Transverse colon (tissue), 4 donors: ENCODE data around the gene SMCR8.

Experiments used
- POLR2A ChIP-seq: fragments of 450-650 bp; IDR thresholded peaks from one replicate; pipeline ENCODE4 v1.6.1; 2016; ENCODE audit warnings: antibody characterized with exemption, mild to moderate bottlenecking, moderate library complexity
- POLR2AphosphoS5 ChIP-seq, 3 donors: sonication (generic); formaldehyde crosslinking; IDR thresholded peaks; one replicate each; pipeline ENCODE4 v1.6.1; 2016; ENCODE audit warnings: antibody characterized with exemption in 3 of 3
- TF ChIP-seq, protein P1 (sequence below), 5 experiments: fragments of 200-600 bp in 3 of 5; fragments of 450-650 bp in 2 of 5; sonication (generic) in 3 of 5; IDR thresholded peaks; 1 replicate in 2 of 5; 2 replicates in 3 of 5; pipeline ENCODE4 v1.5.1; 2016 to 2017; ENCODE audit warnings: antibody characterized with exemption in 5 of 5, inconsistent platforms in 3 of 5, mild to moderate bottlenecking in 2 of 5, moderate library complexity in 1 of 5

DNA sequence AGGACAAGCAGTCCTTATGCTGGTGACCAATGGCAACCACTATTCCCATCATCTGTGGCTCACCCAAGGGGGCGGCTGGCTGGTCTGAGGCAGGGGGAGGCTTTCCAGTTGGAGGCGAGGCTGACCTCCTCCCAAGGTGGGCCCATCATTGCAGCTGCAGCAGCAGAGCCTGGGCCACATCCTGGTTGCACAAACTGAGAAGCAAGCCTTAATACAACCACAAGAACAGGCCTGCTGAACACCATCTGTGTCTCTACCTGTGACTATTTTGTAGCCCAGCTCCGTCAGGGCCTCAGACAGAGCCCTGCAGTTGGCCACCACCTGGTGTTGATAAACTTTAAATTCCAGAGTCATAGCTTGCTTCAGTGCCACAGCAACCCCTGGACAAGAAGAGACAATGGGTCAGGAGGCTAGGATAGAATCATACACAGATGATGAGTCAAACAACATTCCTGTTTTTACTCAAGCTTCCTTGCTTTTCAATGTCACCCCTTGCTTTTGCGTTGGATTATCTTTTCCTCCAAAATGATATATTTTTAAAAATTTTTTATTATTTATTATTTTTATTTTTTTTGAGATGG lies 17.9 kb downstream of the SMCR8 start:
- TF ChIP-seq, protein P1, sequence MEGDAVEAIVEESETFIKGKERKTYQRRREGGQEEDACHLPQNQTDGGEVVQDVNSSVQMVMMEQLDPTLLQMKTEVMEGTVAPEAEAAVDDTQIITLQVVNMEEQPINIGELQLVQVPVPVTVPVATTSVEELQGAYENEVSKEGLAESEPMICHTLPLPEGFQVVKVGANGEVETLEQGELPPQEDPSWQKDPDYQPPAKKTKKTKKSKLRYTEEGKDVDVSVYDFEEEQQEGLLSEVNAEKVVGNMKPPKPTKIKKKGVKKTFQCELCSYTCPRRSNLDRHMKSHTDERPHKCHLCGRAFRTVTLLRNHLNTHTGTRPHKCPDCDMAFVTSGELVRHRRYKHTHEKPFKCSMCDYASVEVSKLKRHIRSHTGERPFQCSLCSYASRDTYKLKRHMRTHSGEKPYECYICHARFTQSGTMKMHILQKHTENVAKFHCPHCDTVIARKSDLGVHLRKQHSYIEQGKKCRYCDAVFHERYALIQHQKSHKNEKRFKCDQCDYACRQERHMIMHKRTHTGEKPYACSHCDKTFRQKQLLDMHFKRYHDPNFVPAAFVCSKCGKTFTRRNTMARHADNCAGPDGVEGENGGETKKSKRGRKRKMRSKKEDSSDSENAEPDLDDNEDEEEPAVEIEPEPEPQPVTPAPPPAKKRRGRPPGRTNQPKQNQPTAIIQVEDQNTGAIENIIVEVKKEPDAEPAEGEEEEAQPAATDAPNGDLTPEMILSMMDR (IDR thresholded peaks at IDR 0.05): no peak
- no peak for TF ChIP-seq POLR2A
- TF ChIP-seq POLR2AphosphoS5 (IDR thresholded peaks at IDR 0.05): no peak
